OCI-LY3 (cell line): Measurements from ENCODE around the gene PHETA2.

Source experiments
- H2AFZ ChIP-seq: fragments of 200-600, 300-600 bp; shearing (Covaris generic); 2 replicates; pipeline ENCODE4 v1.6.0; 2014; ENCODE audit warnings: antibody characterized with exemption, low read depth, low read length
- H3K27ac ChIP-seq: fragments of 200-600, 300-600 bp; sonication (generic); 2 replicates; pipeline ENCODE4 v1.5.1; 2014; ENCODE audit warnings: mild to moderate bottlenecking, low read length, moderate library complexity, mixed read lengths
- H3K27me3 ChIP-seq: fragments of 200-600, 300-600 bp; sonication (generic); 2 replicates; pipeline ENCODE4 v1.6.1; 2014; ENCODE audit warnings: low read depth, low read length, mixed read lengths
- H3K36me3 ChIP-seq: fragments of 200-600, 300-600 bp; sonication (generic); replicated peaks from 2 replicates; pipeline ENCODE3; 2014; ENCODE audit warnings: low read depth, low read length, mixed read lengths
- H3K4me1 ChIP-seq: fragments of 300-600, 200-600 bp; sonication (generic); 2 replicates; pipeline ENCODE4 v1.6.1; 2014; ENCODE audit warnings: low read length, mixed read lengths
- H3K4me2 ChIP-seq: fragments of 200-600, 300-600 bp; sonication (generic); 2 replicates; pipeline ENCODE4 v1.6.1; 2014; ENCODE audit warnings: low read length, mixed read lengths
- H3K4me3 ChIP-seq: fragments of 300-600, 200-600 bp; sonication (generic); 2 replicates; pipeline ENCODE4 v1.5.1; 2014; ENCODE audit warnings: antibody characterized with exemption, mild to moderate bottlenecking, low read length, moderate library complexity
- H3K79me2 ChIP-seq: fragments of 300-600, 200-600 bp; shearing (Covaris generic); 2 replicates; pipeline ENCODE4 v1.6.1; 2014; ENCODE audit warnings: mild to moderate bottlenecking, low read length, mixed read lengths
- H3K9ac ChIP-seq: fragments of 300-600, 200-600 bp; shearing (Covaris generic); 2 replicates; pipeline ENCODE4 v1.6.0; 2014; ENCODE audit warnings: mild to moderate bottlenecking, low read length, moderate library complexity
- H3K9me3 ChIP-seq: fragments of 200-600, 300-600 bp; shearing (Covaris generic); 2 replicates; pipeline ENCODE4 v1.6.1; 2014; ENCODE audit warnings: low read length, mixed read lengths; ENCODE audit not compliant: insufficient read depth
- H4K20me1 ChIP-seq: fragments of 200-600, 300-600 bp; sonication (generic); 2 replicates; pipeline ENCODE4 v1.6.1; 2016; ENCODE audit warnings: low read length, mixed read lengths; ENCODE audit not compliant: insufficient read depth
- CTCF ChIP-seq: fragments of 200-600, 300-600 bp; sonication (generic); IDR thresholded peaks from 2 replicates; pipeline ENCODE4 v1.5.1; 2014; ENCODE audit warnings: antibody characterized with exemption, low read length, low read depth
- EZH2phosphoT487 ChIP-seq: fragments of 200-600 bp; shearing (Covaris generic); IDR thresholded peaks from 2 replicates; pipeline ENCODE4 v1.6.1; 2018; ENCODE audit warnings: antibody characterized with exemption, mixed run types, low read depth

PHETA2 gene

GRCh38 chr22:42035256-42035655 lies 38.8 kb upstream of the PHETA2 start:
- Histone ChIP-seq H3K4me1 (peaks cover 32% of the 10 kb centered on the region), H3K36me3 (peaks cover 20% of the 10 kb centered on the region), H4K20me1 (no peaks in the 10 kb centered on the region), H3K79me2 (no peaks in the 10 kb centered on the region), H3K27ac (no peak overlapping the region), H3K9me3 (peaks cover 23% of the 10 kb centered on the region), H2AFZ (no peak overlapping the region), H3K27me3 (no peaks in the 10 kb centered on the region), H3K4me2 (no peak overlapping the region), H3K4me3 (no peak overlapping the region), H3K9ac (no peak overlapping the region)
- TF ChIP-seq EZH2phosphoT487 (no peak), CTCF (no peak)

GRCh38 chr22:42039271-42039670 lies 34.8 kb upstream of the PHETA2 start:
- Histone ChIP-seq H3K9me3 (peaks cover 23% of the 10 kb centered on the region), H3K27ac (no peak overlapping the region), H3K9ac (no peak overlapping the region), H3K27me3 (no peaks in the 10 kb centered on the region), H3K79me2 (no peaks in the 10 kb centered on the region), H3K4me2 (peak overlapping the region; percentile 23; the same call in 1 of the 2 replicates), H3K4me3 (no peak overlapping the region), H3K36me3 (peaks cover 29% of the 10 kb centered on the region), H4K20me1 (no peaks in the 10 kb centered on the region), H2AFZ (no peak overlapping the region), H3K4me1 (peaks cover 8% of the 10 kb centered on the region)
- TF ChIP-seq EZH2phosphoT487 (no peak), CTCF (no peak)

- Histone ChIP-seq H3K9ac (no peak overlapping the region), H3K79me2 (no peaks in the 10 kb centered on the region), H4K20me1 (no peaks in the 10 kb centered on the region), H3K36me3 (peaks cover 32% of the 10 kb centered on the region), H3K27me3 (no peaks in the 10 kb centered on the region), H3K27ac (no peak overlapping the region), H2AFZ (no peak overlapping the region), H3K9me3 (peaks cover 23% of the 10 kb centered on the region), H3K4me3 (no peak overlapping the region), H3K4me1 (peaks cover 14% of the 10 kb centered on the region), H3K4me2 (no peak overlapping the region)
- TF ChIP-seq CTCF (no peak), EZH2phosphoT487 (no peak)
Observed at GRCh38 chr22:42041784-42042183, 32.3 kb upstream of the PHETA2 start.

GRCh38 chr22:42050641-42051180 lies 23.3 kb upstream of the PHETA2 start:
- Histone ChIP-seq H2AFZ (no peak overlapping the region), H4K20me1 (no peaks in the 10 kb centered on the region), H3K9me3 (peaks cover 5% of the 10 kb centered on the region; the same call in 1 of the 2 replicates), H3K9ac (no peak overlapping the region), H3K4me1 (peaks cover 57% of the 10 kb centered on the region), H3K4me2 (no peak overlapping the region), H3K36me3 (peaks cover 4% of the 10 kb centered on the region), H3K4me3 (no peak overlapping the region), H3K27ac (peak overlapping the region; percentile 8), H3K27me3 (no peaks in the 10 kb centered on the region), H3K79me2 (no peaks in the 10 kb centered on the region)
- TF ChIP-seq CTCF (no peak), EZH2phosphoT487 (no peak)
